IMR-90 (cell line): ENCODE results near the gene CRACR2B. TPM values are rescaled to one million over a fixed set of nuclear protein-coding genes. Genes with fewer than 3 reads are reported as not detected.
A peak's percentile ranks its signal among the peaks of the same experiment; 100 is the strongest.

Experiments used
- ATAC-seq: fragments of 200-7000 bp; cut with Tn5 transposase; 2 replicates; pipeline ENCODE4 v1.9.1; 2020; ENCODE audit warnings: low read depth, mild to moderate bottlenecking, moderate library complexity
- BruUV-seq: library from RNA; stranded (reverse); fragments of 400-500 nt; replicated peaks from 2 replicates; lab custom pipeline; 2021; lab: Mats Ljungman, UMichigan
- CTCF ChIA-PET: fragments of 300-600 bp; formaldehyde crosslinking; extraction: SDS; loops from one replicate; lab custom pipeline; 2021; ENCODE audit warnings: antibody characterized with exemption; lab: Yijun Ruan, JAX
- POLR2A ChIA-PET: fragments of 300-600 bp; sonication (Branson Sonifier 250); formaldehyde crosslinking; loops from one replicate; lab custom pipeline; 2022; ENCODE audit warnings: antibody characterized with exemption; ENCODE audit not compliant: unreplicated experiment; lab: Charles Lee
- DNase-seq: peaks from one replicate; pipeline ENCODE4 v3.0.0; 2013
- H2AFZ ChIP-seq: replicated peaks from 2 replicates; pipeline ENCODE3; 2013; ENCODE audit warnings: low read length, mild to moderate bottlenecking; ENCODE audit not compliant: poor library complexity
- H2AK5ac ChIP-seq: 2 replicates; pipeline ENCODE4 v1.6.1; 2013; ENCODE audit warnings: low read depth, low read length, inconsistent platforms
- H2AK9ac ChIP-seq: replicated peaks from 2 replicates; pipeline ENCODE3; 2013; ENCODE audit warnings: mild to moderate bottlenecking, low read depth, low read length, moderate library complexity; ENCODE audit not compliant: poor library complexity
- H2BK120ac ChIP-seq: 2 replicates; pipeline ENCODE4 v1.6.1; 2013; ENCODE audit warnings: low read depth, low read length, inconsistent platforms
- H2BK15ac ChIP-seq: 3 replicates; pipeline ENCODE4 v1.6.1; 2013; ENCODE audit warnings: low read depth, low read length, inconsistent platforms
- H2BK20ac ChIP-seq: 2 replicates; pipeline ENCODE4 v1.6.1; 2013; ENCODE audit warnings: low read depth, mild to moderate bottlenecking, inconsistent platforms, low read length, moderate library complexity
- H2BK5ac ChIP-seq: 2 replicates; pipeline ENCODE4 v1.6.1; 2013; ENCODE audit warnings: mild to moderate bottlenecking, low read depth, low read length, inconsistent platforms; ENCODE audit not compliant: poor library complexity, severe bottlenecking
- H3K14ac ChIP-seq: replicated peaks from 2 replicates; pipeline ENCODE4 v1.6.1; 2013; ENCODE audit warnings: low read depth, low read length, inconsistent platforms
- H3K18ac ChIP-seq: 2 replicates; pipeline ENCODE4 v1.6.1; 2013; ENCODE audit warnings: low read depth, low read length, control low read depth
- H3K23ac ChIP-seq: 2 replicates; pipeline ENCODE4 v1.6.1; 2013; ENCODE audit warnings: low read depth, low read length, inconsistent platforms
- H3K27ac ChIP-seq: 2 replicates; pipeline ENCODE4 v1.5.1; 2013; ENCODE audit warnings: mild to moderate bottlenecking, control low read depth, low read length; ENCODE audit not compliant: insufficient read depth
- H3K27me3 ChIP-seq: 2 replicates; pipeline ENCODE4 v1.6.1; 2013; ENCODE audit warnings: low read length; ENCODE audit not compliant: control insufficient read depth, insufficient read depth
- H3K36me3 ChIP-seq: 2 replicates; pipeline ENCODE4 v1.6.1; 2013; ENCODE audit warnings: low read length, mixed read lengths; ENCODE audit not compliant: control insufficient read depth, insufficient read depth
- H3K4ac ChIP-seq: 2 replicates; pipeline ENCODE4 v1.6.1; 2013; ENCODE audit warnings: low read depth, low read length, inconsistent platforms
- H3K4me1 ChIP-seq: 2 replicates; pipeline ENCODE4 v1.6.1; 2013; ENCODE audit warnings: low read length, mixed read lengths; ENCODE audit not compliant: control insufficient read depth, insufficient read depth
- H3K4me2 ChIP-seq: 2 replicates; pipeline ENCODE4 v1.6.1; 2013; ENCODE audit warnings: low read depth, mild to moderate bottlenecking, control low read depth, low read length, moderate library complexity
- H3K4me3 ChIP-seq: 2 replicates; pipeline ENCODE4 v1.5.1; 2013; ENCODE audit warnings: low read depth, mild to moderate bottlenecking, control low read depth, low read length, moderate library complexity; ENCODE audit not compliant: insufficient read depth
- H3K56ac ChIP-seq: 2 replicates; pipeline ENCODE4 v1.6.1; 2013; ENCODE audit warnings: low read length, inconsistent platforms; ENCODE audit not compliant: insufficient read depth; ENCODE audit errors: extremely low read depth
- H3K79me1 ChIP-seq, 2 experiments: 2 replicates each; pipeline ENCODE4 v1.6.1; 2013; ENCODE audit warnings: low read length in 2 of 2, inconsistent platforms in 1 of 2, low read depth in 1 of 2
- H3K9ac ChIP-seq: 2 replicates; pipeline ENCODE4 v1.6.1; 2013; ENCODE audit warnings: low read depth, low read length, control low read depth
- H3K9me1 ChIP-seq: 2 replicates; pipeline ENCODE4 v1.6.1; 2013; ENCODE audit warnings: low read length, inconsistent platforms; ENCODE audit not compliant: insufficient read depth
- H3K9me3 ChIP-seq: 2 replicates; pipeline ENCODE4 v1.6.1; 2013; ENCODE audit warnings: low read length; ENCODE audit not compliant: control insufficient read depth, insufficient read depth
- H4K20me1 ChIP-seq: 2 replicates; pipeline ENCODE4 v1.6.1; 2013; ENCODE audit warnings: low read length, inconsistent platforms; ENCODE audit not compliant: insufficient read depth
- H4K5ac ChIP-seq: 2 replicates; pipeline ENCODE4 v1.6.1; 2013; ENCODE audit warnings: mild to moderate bottlenecking, low read depth, low read length, control low read depth
- H4K8ac ChIP-seq, 2 experiments: 2 replicates each; pipeline ENCODE4 v1.6.1; 2013; ENCODE audit warnings: low read depth in 2 of 2, low read length in 2 of 2, control low read depth in 1 of 2, inconsistent platforms in 1 of 2
- H4K91ac ChIP-seq: 2 replicates; pipeline ENCODE4 v1.6.1; 2013; ENCODE audit warnings: low read depth, low read length, inconsistent platforms; ENCODE audit not compliant: insufficient read depth
- BHLHE40 ChIP-seq: fragments of 150-350 bp; IDR thresholded peaks from 2 replicates; pipeline ENCODE4 v1.6.1; 2016; ENCODE audit warnings: mild to moderate bottlenecking, low read depth, low read length
- CEBPB ChIP-seq: IDR thresholded peaks from 2 replicates; pipeline ENCODE4 v1.6.1; 2012; ENCODE audit warnings: low read depth, low read length, improper control_type of control experiment
- CHD1 ChIP-seq: IDR thresholded peaks from 2 replicates; pipeline ENCODE4 v1.6.1; 2012; ENCODE audit warnings: low read depth, low read length, improper control_type of control experiment
- FOS ChIP-seq: fragments of 150-350 bp; IDR thresholded peaks from 2 replicates; pipeline ENCODE4 v1.6.1; 2016; ENCODE audit warnings: low read depth, low read length
- MAFK ChIP-seq: IDR thresholded peaks from 2 replicates; pipeline ENCODE4 v1.6.1; 2012; ENCODE audit warnings: low read depth, low read length, improper control_type of control experiment
- MAZ ChIP-seq: IDR thresholded peaks from 2 replicates; pipeline ENCODE4 v1.6.1; 2012; ENCODE audit warnings: low read depth, mild to moderate bottlenecking, low read length, improper control_type of control experiment, moderate library complexity, borderline replicate concordance
- MXI1 ChIP-seq: IDR thresholded peaks from 2 replicates; pipeline ENCODE4 v1.6.1; 2012; ENCODE audit warnings: low read depth, mild to moderate bottlenecking, low read length, moderate library complexity, borderline replicate concordance
- NFE2L2 ChIP-seq: fragments of 150-350 bp; IDR thresholded peaks from 2 replicates; pipeline ENCODE4 v1.6.1; 2016; ENCODE audit warnings: low read depth, mild to moderate bottlenecking, low read length
- POLR2A ChIP-seq: IDR thresholded peaks from 2 replicates; pipeline ENCODE4 v1.6.1; 2012; ENCODE audit warnings: mild to moderate bottlenecking, low read depth, low read length
- RAD21 ChIP-seq: IDR thresholded peaks from 2 replicates; pipeline ENCODE4 v1.6.1; 2012; ENCODE audit warnings: low read length, improper control_type of control experiment
- RCOR1 ChIP-seq: IDR thresholded peaks from 2 replicates; pipeline ENCODE4 v1.6.1; 2012; ENCODE audit warnings: mild to moderate bottlenecking, low read length, improper control_type of control experiment; ENCODE audit not compliant: insufficient replicate concordance
- RFX5 ChIP-seq: IDR thresholded peaks from 2 replicates; pipeline ENCODE4 v1.8.0; 2012; ENCODE audit warnings: low read depth, mild to moderate bottlenecking, low read length, moderate library complexity
- WGBS, 2 experiments: methylation state at CpG; one replicate each; pipeline versions ENCODE4 v1.1.5 to v1.1.7; 2013; ENCODE audit warnings: missing lambda C conversion rate in 2 of 2; ENCODE audit not compliant: insufficient read length in 1 of 2; ENCODE audit errors: extremely low coverage in 2 of 2; 5-methylcytosine and 5-hydroxymethylcytosine counted together
- dilution Hi-C: fragments of 300-500 bp; cut with HindIII; formaldehyde crosslinking; loops from one replicate; pipeline ENCODE4 v1.14.3; 2018; ENCODE audit warnings: low sequenced_read_pairs; ENCODE audit not compliant: unreplicated experiment
- in situ Hi-C: fragments of 300-500 bp; cut with MboI; formaldehyde crosslinking; loops from 3 replicates; pipeline ENCODE4 v1.14.3; 2019; ENCODE audit warnings: low sequenced_read_pairs, inconsistent platforms, mixed read lengths
- intact Hi-C: fragments of 100-400 bp; cut with micrococcal nuclease; formaldehyde crosslinking; loops from 2 replicates; pipeline ENCODE4 v1.10.0; 2022
- polyA plus RNA-seq, 3 experiments: library from polyadenylated mRNA; depleted of rRNA; stranded (reverse); fragments of >200 nt; gene quantifications; 2 replicates each; pipeline ENCODE4 v1.2.3, GENCODE V29; 2012; ENCODE audit warnings: low replicate concordance in 1 of 3
- total RNA-seq: library from RNA; depleted of rRNA; stranded (reverse); fragments of >200 nt; gene quantifications from 2 replicates; pipeline ENCODE4 v1.2.3, GENCODE V29; 2012
- TF ChIP-seq, protein P1 (sequence below): conservative IDR thresholded peaks from 2 replicates; pipeline ENCODE4 v1.5.1; 2012; ENCODE audit warnings: mild to moderate bottlenecking, low read depth, low read length, improper control_type of control experiment
- TF ChIP-seq, protein P2 (sequence below): fragments of 150-350 bp; IDR thresholded peaks from 2 replicates; pipeline ENCODE4 v1.6.1; 2016; ENCODE audit warnings: low read depth, mild to moderate bottlenecking, low read length, moderate library complexity, borderline replicate concordance

Gene CRACR2B
- total and polyA plus RNA-seq, 2 of the 4 experiments (the other 2 are of a cell fraction): 0.54 to 2.5 TPM

DNA sequence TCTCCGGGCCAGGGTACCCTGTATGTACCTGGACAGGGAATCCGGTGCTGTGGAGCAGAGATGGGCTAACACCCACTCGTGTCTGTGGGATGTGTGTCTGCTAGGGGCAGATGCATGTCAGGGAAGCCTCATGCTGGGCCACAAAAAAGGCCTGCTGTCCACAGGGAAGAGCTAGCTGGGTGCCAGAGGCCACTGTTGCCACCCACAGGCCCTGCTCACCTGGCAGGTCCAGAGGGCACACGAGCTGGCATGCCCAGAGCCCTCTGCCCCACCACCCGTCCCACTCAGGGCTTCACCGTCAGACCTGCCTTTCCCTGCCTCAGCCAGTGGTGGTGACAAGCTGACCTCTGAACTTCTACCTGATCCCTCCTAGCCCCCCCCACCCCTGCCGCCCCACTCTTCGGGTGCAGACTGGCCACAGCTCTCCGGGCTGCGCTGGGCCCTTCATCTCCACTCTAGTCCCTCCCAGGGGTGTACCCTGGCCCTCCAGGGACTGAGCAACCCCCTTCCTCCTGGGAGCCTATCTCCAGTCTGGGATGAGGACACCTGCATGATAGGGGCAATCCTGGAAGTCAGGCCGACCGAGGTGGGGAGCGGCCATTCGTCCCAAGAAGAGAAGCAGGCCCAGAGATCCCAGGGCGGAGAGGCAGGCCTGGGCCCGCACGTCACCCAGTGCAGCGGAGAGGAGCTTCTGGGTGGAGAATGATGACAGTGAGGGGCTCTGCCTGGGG, 31.0 kb upstream of the CRACR2B start:
- in situ Hi-C loops (no loop called here), intact Hi-C loops (loop anchor here (1.0 kb wide), 1 partner anchor 13 kb away; the partner anchor contains the start of gene RPLP2), dilution Hi-C loops (no loop called here)
- Histone ChIP-seq H3K27ac (peak overlapping the region; percentile 89), H3K4me1 (peaks cover 10% of the 10 kb centered on the region), H3K23ac (peak overlapping the region; percentile 69), H3K56ac (no peak overlapping the region; the same call in 1 of the 2 replicates), H2BK120ac (0 out of 2 replicates have a peak overlapping the region, but pooled peaks have one; percentile 35), H2BK20ac (no peak overlapping the region), H3K4ac (peak overlapping the region; percentile 85), H3K79me1 (peaks cover 0 to 25% of the 10 kb centered on the region in 2 experiments; a peak in 3 of 4 replicates), H3K9ac (peak overlapping the region; percentile 84), H2BK15ac (no peak overlapping the region), H3K9me1 (peaks cover 6% of the 10 kb centered on the region; the same call in 1 of the 2 replicates), H2AK9ac (peak overlapping the region; percentile 95), H3K9me3 (no peaks in the 10 kb centered on the region), H3K14ac (peak overlapping the region; percentile 86), H2BK5ac (peak overlapping the region; percentile 70), H4K5ac (peak overlapping the region; percentile 42), H2AK5ac (peak overlapping the region; percentile 92), H3K27me3 (no peaks in the 10 kb centered on the region), H2AFZ (peak overlapping the region; percentile 93), H4K8ac (peak overlapping the region; percentile 20 to 88; a peak in 3 of 4 replicates), H4K20me1 (peaks cover 18% of the 10 kb centered on the region), H3K18ac (peak overlapping the region; percentile 57), H3K4me2 (peak overlapping the region; percentile 96), H3K4me3 (peak overlapping the region; percentile 61), H3K36me3 (peaks cover 36% of the 10 kb centered on the region; the same call in 1 of the 2 replicates), H4K91ac (peak overlapping the region; percentile 37)
- BruUV-seq: no TSS peak
- TF ChIP-seq RAD21 (no peak), CEBPB (no peak), FOS (no peak), RFX5 (no peak), RCOR1 (no peak), MXI1 (no peak), NFE2L2 (no peak), MAZ (0 out of 2 replicates have a peak, but pooled peaks have one; percentile 2), BHLHE40 (no peak), MAFK (no peak), CHD1 (0 out of 2 replicates have a peak, but pooled peaks have one; percentile 19), POLR2A (peak; percentile 25; the same call in 1 of the 2 replicates)
- TF ChIP-seq, protein P1, sequence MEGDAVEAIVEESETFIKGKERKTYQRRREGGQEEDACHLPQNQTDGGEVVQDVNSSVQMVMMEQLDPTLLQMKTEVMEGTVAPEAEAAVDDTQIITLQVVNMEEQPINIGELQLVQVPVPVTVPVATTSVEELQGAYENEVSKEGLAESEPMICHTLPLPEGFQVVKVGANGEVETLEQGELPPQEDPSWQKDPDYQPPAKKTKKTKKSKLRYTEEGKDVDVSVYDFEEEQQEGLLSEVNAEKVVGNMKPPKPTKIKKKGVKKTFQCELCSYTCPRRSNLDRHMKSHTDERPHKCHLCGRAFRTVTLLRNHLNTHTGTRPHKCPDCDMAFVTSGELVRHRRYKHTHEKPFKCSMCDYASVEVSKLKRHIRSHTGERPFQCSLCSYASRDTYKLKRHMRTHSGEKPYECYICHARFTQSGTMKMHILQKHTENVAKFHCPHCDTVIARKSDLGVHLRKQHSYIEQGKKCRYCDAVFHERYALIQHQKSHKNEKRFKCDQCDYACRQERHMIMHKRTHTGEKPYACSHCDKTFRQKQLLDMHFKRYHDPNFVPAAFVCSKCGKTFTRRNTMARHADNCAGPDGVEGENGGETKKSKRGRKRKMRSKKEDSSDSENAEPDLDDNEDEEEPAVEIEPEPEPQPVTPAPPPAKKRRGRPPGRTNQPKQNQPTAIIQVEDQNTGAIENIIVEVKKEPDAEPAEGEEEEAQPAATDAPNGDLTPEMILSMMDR: no peak
- TF ChIP-seq, protein P2, sequence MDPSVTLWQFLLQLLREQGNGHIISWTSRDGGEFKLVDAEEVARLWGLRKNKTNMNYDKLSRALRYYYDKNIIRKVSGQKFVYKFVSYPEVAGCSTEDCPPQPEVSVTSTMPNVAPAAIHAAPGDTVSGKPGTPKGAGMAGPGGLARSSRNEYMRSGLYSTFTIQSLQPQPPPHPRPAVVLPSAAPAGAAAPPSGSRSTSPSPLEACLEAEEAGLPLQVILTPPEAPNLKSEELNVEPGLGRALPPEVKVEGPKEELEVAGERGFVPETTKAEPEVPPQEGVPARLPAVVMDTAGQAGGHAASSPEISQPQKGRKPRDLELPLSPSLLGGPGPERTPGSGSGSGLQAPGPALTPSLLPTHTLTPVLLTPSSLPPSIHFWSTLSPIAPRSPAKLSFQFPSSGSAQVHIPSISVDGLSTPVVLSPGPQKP: no peak
- DNase-seq (no peak), ATAC-seq (no peak; the same call in 1 of the 2 replicates)
- ChIA-PET POLR2A (no interaction called here), CTCF (interaction anchor here (2.7 kb wide), 1 partner anchor 13 kb away, joined by 10 read pairs; no protein-coding TSS in a partner anchor)
- 26% methylated on average over 8 of the region's 18 CpGs; no CpG with 5 or more reads in 1 of the 2 experiments for WGBS, 2 experiments
